ENCODE measurements around the gene F3. TPM values are rescaled to one million over a fixed set of nuclear protein-coding genes. Genes with fewer than 3 reads are reported as not detected.

The F3 gene
- total and polyA plus RNA-seq, 2 experiments from 2014 or later = 281 to 390 TPM

DNA sequence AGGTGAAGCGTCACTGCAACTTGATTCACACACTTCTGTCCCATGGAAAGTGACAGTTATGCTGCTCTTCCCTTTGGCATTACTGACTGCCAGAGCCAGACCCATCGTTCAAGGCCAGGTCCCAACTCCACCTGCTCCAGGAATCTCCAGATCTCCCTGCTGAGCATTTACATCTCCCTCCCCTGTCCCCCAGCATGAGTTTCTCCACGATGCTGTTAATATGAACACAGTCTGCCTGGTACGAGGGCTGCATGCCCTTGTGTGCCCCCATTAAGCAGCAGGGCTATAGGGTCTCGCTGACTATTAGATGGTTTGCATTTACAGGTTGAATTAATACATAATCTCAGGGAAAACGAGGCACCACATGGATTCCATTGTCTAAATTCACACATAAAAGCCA lies 4.3 kb downstream of the F3 start:
- no peaks in the 10 kb centered on the region for H3K9me2 ChIP-seq (replicated peaks; ENCODE audit: insufficient read depth)
- H3K4me1 ChIP-seq (ENCODE audit: insufficient read depth) = peaks cover 37% of the 10 kb centered on the region
- no peak overlapping the region for H2AFZ ChIP-seq
- peaks cover 46% of the 10 kb centered on the region for H4K20me1 ChIP-seq (ENCODE audit: insufficient read depth, poor library complexity, severe bottlenecking)
- DNase-seq (ENCODE audit: low spot score) = peak; percentile 10
- 60% methylated on average over 6 of the region's 6 CpGs for WGBS (ENCODE audit: low lambda C conversion rate, missing lambda C conversion rate)
- H3K27ac ChIP-seq = peak overlapping the region; percentile 97
- H3K4me3 ChIP-seq = peak overlapping the region; percentile 78
- H3K27me3 ChIP-seq = no peaks in the 10 kb centered on the region
- peaks cover 77% of the 10 kb centered on the region for H3K79me2 ChIP-seq
- no peaks in the 10 kb centered on the region for H3K36me3 ChIP-seq (replicated peaks; ENCODE audit: insufficient read depth, low read depth)
- TF ChIP-seq, protein P1, sequence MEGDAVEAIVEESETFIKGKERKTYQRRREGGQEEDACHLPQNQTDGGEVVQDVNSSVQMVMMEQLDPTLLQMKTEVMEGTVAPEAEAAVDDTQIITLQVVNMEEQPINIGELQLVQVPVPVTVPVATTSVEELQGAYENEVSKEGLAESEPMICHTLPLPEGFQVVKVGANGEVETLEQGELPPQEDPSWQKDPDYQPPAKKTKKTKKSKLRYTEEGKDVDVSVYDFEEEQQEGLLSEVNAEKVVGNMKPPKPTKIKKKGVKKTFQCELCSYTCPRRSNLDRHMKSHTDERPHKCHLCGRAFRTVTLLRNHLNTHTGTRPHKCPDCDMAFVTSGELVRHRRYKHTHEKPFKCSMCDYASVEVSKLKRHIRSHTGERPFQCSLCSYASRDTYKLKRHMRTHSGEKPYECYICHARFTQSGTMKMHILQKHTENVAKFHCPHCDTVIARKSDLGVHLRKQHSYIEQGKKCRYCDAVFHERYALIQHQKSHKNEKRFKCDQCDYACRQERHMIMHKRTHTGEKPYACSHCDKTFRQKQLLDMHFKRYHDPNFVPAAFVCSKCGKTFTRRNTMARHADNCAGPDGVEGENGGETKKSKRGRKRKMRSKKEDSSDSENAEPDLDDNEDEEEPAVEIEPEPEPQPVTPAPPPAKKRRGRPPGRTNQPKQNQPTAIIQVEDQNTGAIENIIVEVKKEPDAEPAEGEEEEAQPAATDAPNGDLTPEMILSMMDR (IDR thresholded peaks at IDR 0.05; ENCODE audit: poor library complexity) = no peak
- TF ChIP-seq EZH2 (IDR thresholded peaks at IDR 0.05; ENCODE audit: borderline replicate concordance) = no peak
- TF ChIP-seq EZH2phosphoT487 (IDR thresholded peaks at IDR 0.05; ENCODE audit: low read depth, severe bottlenecking, unreplicated experiment) = no peak
- H3K9me3 ChIP-seq (ENCODE audit: low read depth) = no peaks in the 10 kb centered on the region
- H3K4me2 ChIP-seq = peak overlapping the region; percentile 80

DNA sequence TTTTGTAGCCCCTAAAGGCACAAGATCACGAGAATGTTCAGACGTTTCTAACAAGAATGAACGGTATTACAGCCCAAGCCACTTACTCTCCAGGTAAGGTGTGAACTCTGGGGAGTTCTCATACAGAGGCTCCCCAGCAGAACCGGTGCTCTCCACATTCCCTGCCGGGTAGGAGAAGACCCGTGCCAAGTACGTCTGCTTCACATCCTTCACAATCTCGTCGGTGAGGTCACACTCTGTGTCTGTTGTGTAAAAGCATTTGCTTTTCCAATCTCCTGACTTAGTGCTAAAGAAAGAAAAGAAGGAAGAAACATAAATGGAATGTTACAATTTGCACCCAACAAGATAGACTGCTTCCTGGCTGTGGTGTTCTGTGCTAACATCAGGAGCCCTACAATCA lies 5.7 kb downstream of the F3 start:
- no peaks in the 10 kb centered on the region for H3K27me3 ChIP-seq
- no peak overlapping the region for H2AFZ ChIP-seq
- peak overlapping the region; percentile 80 for H3K4me2 ChIP-seq
- no peak overlapping the region for H3K4me3 ChIP-seq
- H3K9me2 ChIP-seq (replicated peaks; ENCODE audit: insufficient read depth) = no peaks in the 10 kb centered on the region
- whole genome bisulfite sequencing (ENCODE audit: low lambda C conversion rate, missing lambda C conversion rate) = 68% methylated on average over 9 of the region's 9 CpGs
- no peaks in the 10 kb centered on the region for H3K36me3 ChIP-seq (replicated peaks; ENCODE audit: insufficient read depth, low read depth)
- DNase-seq (ENCODE audit: low spot score) = no peak
- no peaks in the 10 kb centered on the region for H3K9me3 ChIP-seq (ENCODE audit: low read depth)
- peak overlapping the region; percentile 97 for H3K27ac ChIP-seq
- TF ChIP-seq EZH2phosphoT487 (IDR thresholded peaks at IDR 0.05; ENCODE audit: low read depth, severe bottlenecking, unreplicated experiment) (no peak), EZH2 (IDR thresholded peaks at IDR 0.05; ENCODE audit: borderline replicate concordance) (no peak)
- TF ChIP-seq, protein P1 (IDR thresholded peaks at IDR 0.05; ENCODE audit: poor library complexity) = no peak
- peaks cover 69% of the 10 kb centered on the region for H3K79me2 ChIP-seq
- peaks cover 48% of the 10 kb centered on the region for H4K20me1 ChIP-seq (ENCODE audit: insufficient read depth, poor library complexity, severe bottlenecking)
- H3K4me1 ChIP-seq (ENCODE audit: insufficient read depth) = peaks cover 37% of the 10 kb centered on the region

DNA sequence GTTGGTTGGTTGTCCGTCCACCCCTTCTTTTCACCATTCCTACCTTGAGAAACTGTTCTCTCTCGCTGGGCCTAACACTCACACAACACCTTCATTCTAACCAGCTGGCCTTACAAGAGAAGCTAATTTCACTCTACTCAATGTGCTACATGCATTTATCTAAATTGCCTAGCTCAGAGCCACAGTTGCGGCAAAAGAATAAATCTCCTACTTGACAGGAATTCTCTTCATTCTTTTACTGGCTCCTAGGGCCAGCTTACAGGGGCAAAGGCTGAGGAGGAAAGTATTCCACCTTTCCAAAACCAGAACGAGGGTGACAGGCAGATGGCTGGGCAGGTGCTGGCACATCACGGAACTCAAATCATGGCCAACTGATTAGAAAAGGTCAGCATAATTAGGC lies 6.5 kb downstream of the F3 start:
- H3K27me3 ChIP-seq = no peaks in the 10 kb centered on the region
- TF ChIP-seq, protein P1 (IDR thresholded peaks at IDR 0.05; ENCODE audit: poor library complexity) = no peak
- TF ChIP-seq EZH2 (IDR thresholded peaks at IDR 0.05; ENCODE audit: borderline replicate concordance) (no peak), EZH2phosphoT487 (IDR thresholded peaks at IDR 0.05; ENCODE audit: low read depth, severe bottlenecking, unreplicated experiment) (no peak)
- H3K4me1 ChIP-seq (ENCODE audit: insufficient read depth) = peaks cover 37% of the 10 kb centered on the region
- DNase-seq (ENCODE audit: low spot score) = no peak
- no peak overlapping the region for H3K4me3 ChIP-seq
- peaks cover 61% of the 10 kb centered on the region for H3K79me2 ChIP-seq
- peaks cover 40% of the 10 kb centered on the region for H4K20me1 ChIP-seq (ENCODE audit: insufficient read depth, poor library complexity, severe bottlenecking)
- 92% methylated on average over 5 of the region's 5 CpGs for whole genome bisulfite sequencing (ENCODE audit: low lambda C conversion rate, missing lambda C conversion rate)
- H3K9me2 ChIP-seq (replicated peaks; ENCODE audit: insufficient read depth) = no peaks in the 10 kb centered on the region
- H2AFZ ChIP-seq = no peak overlapping the region
- H3K27ac ChIP-seq = peak overlapping the region; percentile 97
- peak overlapping the region; percentile 80 for H3K4me2 ChIP-seq
- H3K9me3 ChIP-seq (ENCODE audit: low read depth) = no peaks in the 10 kb centered on the region
- H3K36me3 ChIP-seq (replicated peaks; ENCODE audit: insufficient read depth, low read depth) = no peaks in the 10 kb centered on the region

DNA sequence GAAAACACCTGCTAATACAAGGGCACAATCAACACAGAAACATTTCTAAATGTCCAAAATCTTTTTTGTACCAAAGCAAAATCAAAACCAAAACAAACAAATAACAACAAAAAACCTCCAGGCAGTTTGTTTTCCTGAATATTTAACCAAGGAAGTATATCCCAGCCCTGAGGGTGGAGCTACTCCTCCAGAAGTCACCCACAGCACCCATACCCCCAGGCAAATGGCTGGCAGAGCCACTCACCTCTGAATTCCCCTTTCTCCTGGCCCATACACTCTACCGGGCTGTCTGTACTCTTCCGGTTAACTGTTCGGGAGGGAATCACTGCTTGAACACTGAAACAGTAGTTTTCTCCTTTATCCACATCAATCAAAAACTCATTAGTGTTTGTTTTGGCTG lies 9.5 kb downstream of the F3 start:
- H3K27me3 ChIP-seq = no peaks in the 10 kb centered on the region
- no peak for DNase-seq (ENCODE audit: low spot score)
- H3K4me1 ChIP-seq (ENCODE audit: insufficient read depth) = peaks cover 18% of the 10 kb centered on the region
- H3K4me2 ChIP-seq = no peak overlapping the region
- peaks cover 31% of the 10 kb centered on the region for H3K79me2 ChIP-seq
- H3K9me3 ChIP-seq (ENCODE audit: low read depth) = no peaks in the 10 kb centered on the region
- no peak for TF ChIP-seq EZH2phosphoT487 (IDR thresholded peaks at IDR 0.05; ENCODE audit: low read depth, severe bottlenecking, unreplicated experiment)
- TF ChIP-seq, protein P1 (IDR thresholded peaks at IDR 0.05; ENCODE audit: poor library complexity) = no peak
- no peak for TF ChIP-seq EZH2 (IDR thresholded peaks at IDR 0.05; ENCODE audit: borderline replicate concordance)
- H2AFZ ChIP-seq = no peak overlapping the region
- no peaks in the 10 kb centered on the region for H3K9me2 ChIP-seq (replicated peaks; ENCODE audit: insufficient read depth)
- H3K4me3 ChIP-seq = no peak overlapping the region
- 92% methylated on average over 3 of the region's 3 CpGs for WGBS (ENCODE audit: low lambda C conversion rate, missing lambda C conversion rate)
- H4K20me1 ChIP-seq (ENCODE audit: insufficient read depth, poor library complexity, severe bottlenecking) = peaks cover 12% of the 10 kb centered on the region
- peak overlapping the region; percentile 1 for H3K27ac ChIP-seq
- H3K36me3 ChIP-seq (replicated peaks; ENCODE audit: insufficient read depth, low read depth) = no peaks in the 10 kb centered on the region
